ENCODE measurements around the gene DVL2. TPM values are rescaled to one million over a fixed set of nuclear protein-coding genes. Genes with fewer than 3 reads are reported as not detected.

Gene DVL2
- total RNA-seq: 10 to 100 TPM; 49.1 to 53.3 TPM

DNA sequence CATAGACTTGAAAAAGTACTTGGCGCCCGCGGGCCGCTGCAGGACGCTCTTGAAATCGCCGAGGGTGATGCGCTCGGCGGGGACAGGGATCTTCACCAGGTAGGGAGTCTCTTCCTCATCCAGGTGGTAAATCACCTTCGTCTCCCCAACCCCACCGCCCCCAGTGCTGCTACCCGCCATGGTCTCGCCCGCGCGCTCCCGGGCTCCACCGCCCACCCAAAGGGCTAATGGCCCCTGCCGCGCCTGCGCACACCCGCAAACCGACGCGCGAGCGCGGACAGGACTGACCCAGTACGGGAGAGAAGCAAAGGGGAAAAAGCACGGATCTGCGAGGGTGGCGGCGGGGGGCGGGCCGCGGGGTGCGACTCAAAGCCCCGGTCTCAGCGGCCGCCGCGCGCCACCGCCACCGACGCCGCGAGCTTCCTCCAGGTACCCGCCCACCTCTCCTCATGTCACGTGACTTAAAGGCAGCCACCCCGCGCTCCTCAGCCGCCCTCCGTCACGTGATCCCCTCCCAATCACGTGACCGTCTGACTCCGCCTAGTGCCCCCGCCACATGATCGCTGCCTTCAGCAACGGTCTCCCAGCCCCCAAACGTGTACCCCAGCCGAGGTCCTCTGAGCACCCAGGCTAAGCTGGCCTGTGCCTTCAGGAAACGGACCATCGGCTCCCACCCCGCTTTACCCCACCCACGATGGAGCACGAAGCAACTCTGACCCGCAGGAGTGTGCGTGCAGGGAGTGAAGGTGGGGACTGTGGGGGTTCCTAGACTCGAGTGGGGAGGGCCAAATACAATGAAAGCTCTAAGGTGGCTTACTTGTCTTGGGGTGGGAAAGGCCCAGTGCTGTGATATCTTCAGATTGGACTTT, at the start of gene DVL2:
Gene DVL2, minus strand, starts transcription at position 435 of the 869 bp plus-strand sequence. Its CDS starts 255 bp downstream, at position 180.
- peaks cover 42% of the 10 kb centered on the region for H3K36me3 Mint-ChIP-seq (ENCODE audit: low read depth)
- H3K9me3 Mint-ChIP-seq (ENCODE audit: low read depth): no peaks in the 10 kb centered on the region
- no peaks in the 10 kb centered on the region for H3K27me3 Mint-ChIP-seq
- DNase-seq (peak; percentile 97), ATAC-seq (peak; percentile 40)
- peak within 1 kb of the TSS; percentile 97 for H3K4me3 Mint-ChIP-seq
- ChIA-PET CTCF (interaction anchor here (0.6 to 4.0 kb wide), 4 partner anchors 8 to 679 kb away, joined by 3 to 25 read pairs (median 3); partner anchors contain the start of genes ACADVL, DLG4, GABARAP and TP53), POLR2A (interaction anchor here (0.5 to 1.5 kb wide), 3 partner anchors 13 to 187 kb away, joined by 4 to 7 read pairs (median 4); partner anchors contain the start of genes ACADVL and DLG4)
- peak within 1 kb of the TSS; percentile 91 for H3K27ac Mint-ChIP-seq
- H3K4me1 Mint-ChIP-seq: peaks cover 49% of the 10 kb centered on the region
- intact Hi-C loops (cut with DNase I, micrococcal nuclease): loop anchor here (1.0 kb wide), 4 partner anchors 15 to 47 kb away; partner anchors contain the start of genes ACADVL (in 2 of the 2), DLG4 (in 2 of the 2), ELP5 (in 1 of the 2) and SLC2A4 (in 1 of the 2)

DNA sequence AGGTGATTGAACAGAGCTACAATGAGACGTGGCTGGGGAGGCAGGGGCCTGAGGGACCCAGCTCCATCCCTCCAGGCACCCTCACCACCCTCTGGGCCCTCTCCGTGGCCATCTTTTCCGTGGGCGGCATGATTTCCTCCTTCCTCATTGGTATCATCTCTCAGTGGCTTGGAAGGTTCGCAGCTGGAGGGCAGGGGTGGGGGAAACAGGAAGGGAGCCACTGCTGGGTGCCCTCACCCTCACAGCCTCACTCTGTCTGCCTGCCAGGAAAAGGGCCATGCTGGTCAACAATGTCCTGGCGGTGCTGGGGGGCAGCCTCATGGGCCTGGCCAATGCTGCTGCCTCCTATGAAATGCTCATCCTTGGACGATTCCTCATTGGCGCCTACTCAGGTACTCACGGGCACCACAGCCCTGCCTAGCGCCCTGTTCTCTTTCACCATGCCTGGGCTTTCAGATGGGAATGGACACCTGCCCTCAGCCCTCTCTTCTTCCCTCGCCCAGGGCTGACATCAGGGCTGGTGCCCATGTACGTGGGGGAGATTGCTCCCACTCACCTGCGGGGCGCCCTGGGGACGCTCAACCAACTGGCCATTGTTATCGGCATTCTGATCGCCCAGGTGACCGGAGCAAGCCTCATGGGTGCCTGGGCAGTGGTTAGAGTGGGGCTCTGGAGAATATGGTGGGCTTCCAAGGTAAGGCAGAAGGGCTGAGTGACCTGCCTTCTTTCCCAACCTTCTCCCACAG, 49.3 kb upstream of the DVL2 start:
- DNase-seq (no peak), ATAC-seq (no peak)
- CTCF ChIA-PET: interaction anchor here (0.5 to 5.9 kb wide), 7 partner anchors 13 to 851 kb away, joined by 3 to 45 read pairs (median 4); no protein-coding TSS in a partner anchor
- Mint-ChIP-seq H3K36me3 (ENCODE audit: low read depth) (no peaks in the 10 kb centered on the region), H3K9me3 (ENCODE audit: low read depth) (no peaks in the 10 kb centered on the region), H3K27ac (no peak overlapping the region), H3K4me1 (peaks cover 21% of the 10 kb centered on the region), H3K27me3 (peaks cover 17% of the 10 kb centered on the region), H3K4me3 (no peak overlapping the region)
- intact Hi-C loops (cut with DNase I, micrococcal nuclease): no loop called here
- POLR2A ChIA-PET: interaction anchor here (0.6 kb wide), 2 partner anchors 63 to 292 kb away, joined by 3 read pairs; no protein-coding TSS in a partner anchor

DNA sequence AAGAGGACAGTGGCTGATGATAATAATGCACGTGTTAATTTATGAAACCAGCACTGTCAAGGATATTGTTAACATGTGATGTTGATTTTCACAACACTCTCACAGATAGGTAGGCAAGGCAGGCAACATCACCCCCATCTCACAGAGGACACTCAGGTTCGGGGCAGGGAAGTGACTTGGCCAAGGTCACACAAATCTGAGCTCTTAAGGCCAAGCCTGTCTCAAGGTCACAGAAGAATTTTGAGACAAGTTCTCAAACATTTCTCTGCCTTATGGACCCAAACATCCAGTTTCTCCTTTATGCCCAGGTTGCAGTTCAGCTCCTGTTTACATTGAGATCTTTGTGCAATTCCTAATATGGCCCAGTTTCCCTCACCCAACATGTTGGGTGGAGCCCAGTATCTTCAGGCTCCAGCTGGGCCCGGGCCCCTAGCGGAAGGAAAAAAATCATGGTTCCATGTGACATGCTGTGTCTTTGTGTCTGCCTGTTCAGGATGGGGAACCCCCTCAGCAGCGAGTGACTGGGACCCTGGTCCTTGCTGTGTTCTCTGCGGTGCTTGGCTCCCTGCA, 48.5 kb upstream of the DVL2 start:
- POLR2A ChIA-PET: interaction anchor here (0.6 kb wide), 2 partner anchors 176 to 293 kb away, joined by 3 read pairs; no protein-coding TSS in a partner anchor
- intact Hi-C loops (cut with DNase I, micrococcal nuclease): no loop called here
- CTCF ChIA-PET: interaction anchor here (0.5 to 5.9 kb wide), 10 partner anchors 13 to 852 kb away, joined by 3 to 45 read pairs (median 3); partner anchors contain the start of gene PHF23
- Mint-ChIP-seq H3K9me3 (ENCODE audit: low read depth) (no peaks in the 10 kb centered on the region), H3K4me3 (no peak overlapping the region), H3K36me3 (ENCODE audit: low read depth) (no peaks in the 10 kb centered on the region), H3K27ac (no peak overlapping the region), H3K4me1 (peaks cover 21% of the 10 kb centered on the region), H3K27me3 (peaks cover 17% of the 10 kb centered on the region)
- DNase-seq (peak; percentile 28), ATAC-seq (no peak)

DNA sequence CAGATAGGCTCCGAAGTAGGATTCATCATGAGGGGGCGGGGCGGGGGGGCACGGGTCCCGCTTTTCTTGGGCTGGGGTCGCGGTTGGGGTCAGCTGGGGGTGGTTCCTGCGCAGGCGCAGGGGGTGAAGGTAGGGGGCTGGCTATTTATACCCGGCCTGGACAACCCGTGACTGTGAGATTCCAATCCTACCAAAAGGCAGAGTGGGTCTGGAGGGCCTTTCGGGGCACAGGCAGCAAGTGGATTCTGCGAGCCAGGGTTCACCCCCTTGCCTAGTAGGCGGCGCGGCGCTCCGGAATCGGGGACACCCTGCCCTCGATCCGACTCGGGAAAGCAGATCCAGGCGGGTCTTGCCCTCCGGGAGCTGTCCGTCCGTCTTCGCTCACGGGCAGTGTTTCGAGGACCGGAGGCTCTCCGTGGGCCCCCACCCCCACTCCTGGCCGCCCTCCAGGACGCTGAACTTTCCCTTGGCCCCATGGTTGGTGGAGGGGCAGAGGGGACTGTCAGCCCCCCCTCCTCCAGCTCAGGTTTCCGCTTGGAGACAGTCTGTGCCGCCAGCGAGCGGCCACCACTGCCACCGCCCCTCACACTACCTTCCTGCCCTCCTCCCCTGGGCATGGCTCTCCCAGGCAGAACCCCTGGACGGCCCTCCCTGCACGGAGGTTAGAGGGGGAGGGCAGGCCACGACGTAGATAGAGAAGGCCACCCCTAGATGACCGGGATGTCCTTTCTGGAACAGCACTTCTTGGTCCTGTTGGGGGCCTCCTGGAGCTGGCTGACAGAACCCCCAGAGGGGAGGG, 47.8 kb upstream of the DVL2 start:
- Mint-ChIP-seq H3K4me1 (peaks cover 21% of the 10 kb centered on the region), H3K27ac (no peak overlapping the region), H3K9me3 (ENCODE audit: low read depth) (no peaks in the 10 kb centered on the region), H3K36me3 (ENCODE audit: low read depth) (no peaks in the 10 kb centered on the region), H3K27me3 (peaks cover 17% of the 10 kb centered on the region), H3K4me3 (peak overlapping the region; percentile 70)
- POLR2A ChIA-PET: interaction anchor here (0.6 kb wide), 1 partner anchor 177 kb away, joined by 3 read pairs; no protein-coding TSS in a partner anchor
- intact Hi-C loops (cut with DNase I, micrococcal nuclease): loop anchor here (1.0 to 2.0 kb wide), 15 partner anchors 25 to 279 kb away; partner anchors contain the start of genes ACAP1 (in 1 of the 2), DVL2 (in 1 of the 2), EIF5A (in 1 of the 2) and ELP5 (in 1 of the 2)
- peak; percentile 24 for DNase-seq
- CTCF ChIA-PET: interaction anchor here (0.6 to 5.9 kb wide), 10 partner anchors 9 to 482 kb away, joined by 3 to 45 read pairs (median 3); partner anchors contain the start of gene PHF23
- no peak for ATAC-seq

DNA sequence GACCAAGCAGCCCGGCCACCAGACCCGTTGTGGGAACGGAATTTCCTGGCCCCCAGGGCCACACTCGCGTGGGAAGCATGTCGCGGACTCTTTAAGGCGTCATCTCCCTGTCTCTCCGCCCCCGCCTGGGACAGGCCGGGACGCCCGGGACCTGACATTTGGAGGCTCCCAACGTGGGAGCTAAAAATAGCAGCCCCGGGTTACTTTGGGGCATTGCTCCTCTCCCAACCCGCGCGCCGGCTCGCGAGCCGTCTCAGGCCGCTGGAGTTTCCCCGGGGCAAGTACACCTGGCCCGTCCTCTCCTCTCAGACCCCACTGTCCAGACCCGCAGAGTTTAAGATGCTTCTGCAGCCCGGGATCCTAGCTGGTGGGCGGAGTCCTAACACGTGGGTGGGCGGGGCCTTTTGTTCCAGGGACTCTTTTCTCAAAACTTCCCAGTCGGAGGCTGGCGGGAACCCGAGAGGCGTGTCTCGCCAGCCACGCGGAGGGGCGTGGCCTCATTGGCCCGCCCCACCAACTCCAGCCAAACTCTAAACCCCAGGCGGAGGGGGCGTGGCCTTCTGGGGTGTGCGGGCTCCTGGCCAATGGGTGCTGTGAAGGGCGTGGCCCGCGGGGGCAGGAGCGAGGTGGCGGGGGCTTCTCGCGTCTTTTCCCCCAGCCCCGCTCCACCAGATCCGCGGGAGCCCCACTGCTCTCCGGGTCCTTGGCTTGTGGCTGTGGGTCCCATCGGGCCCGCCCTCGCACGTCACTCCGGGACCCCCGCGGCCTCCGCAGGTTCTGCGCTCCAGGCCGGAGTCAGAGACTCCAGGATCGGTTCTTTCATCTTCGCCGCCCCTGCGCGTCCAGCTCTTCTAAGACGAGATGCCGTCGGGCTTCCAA, 47.0 kb upstream of the DVL2 start, which contains the start of gene SLC2A4:
Gene SLC2A4, plus strand, starts transcription at position 645 of the 879 bp plus-strand sequence. Its CDS starts 217 bp downstream, at position 862.
- peaks cover 21% of the 10 kb centered on the region for H3K4me1 Mint-ChIP-seq
- CTCF ChIA-PET: interaction anchor here (0.7 to 5.9 kb wide), 15 partner anchors 10 to 279 kb away, joined by 3 to 45 read pairs (median 3); partner anchors contain the start of genes ACAP1, NEURL4 and NLGN2
- H3K27ac Mint-ChIP-seq: no peak within 1 kb of the TSS
- H3K36me3 Mint-ChIP-seq (ENCODE audit: low read depth): no peaks in the 10 kb centered on the region
- peak; percentile 87 for ATAC-seq
- intact Hi-C loops (cut with DNase I, micrococcal nuclease): loop anchor here (1.0 to 2.0 kb wide), 15 partner anchors 26 to 280 kb away; partner anchors contain the start of genes ACAP1 (in 1 of the 2), DVL2 (in 1 of the 2), EIF5A (in 1 of the 2) and ELP5 (in 1 of the 2)
- no peaks in the 10 kb centered on the region for H3K9me3 Mint-ChIP-seq (ENCODE audit: low read depth)
- H3K4me3 Mint-ChIP-seq: peak within 1 kb of the TSS; percentile 70
- DNase-seq: peak; percentile 96
- POLR2A ChIA-PET: interaction anchor here (0.5 to 1.0 kb wide), 2 partner anchors 17 to 32 kb away, joined by 4 read pairs; no protein-coding TSS in a partner anchor
- peaks cover 17% of the 10 kb centered on the region for H3K27me3 Mint-ChIP-seq

DNA sequence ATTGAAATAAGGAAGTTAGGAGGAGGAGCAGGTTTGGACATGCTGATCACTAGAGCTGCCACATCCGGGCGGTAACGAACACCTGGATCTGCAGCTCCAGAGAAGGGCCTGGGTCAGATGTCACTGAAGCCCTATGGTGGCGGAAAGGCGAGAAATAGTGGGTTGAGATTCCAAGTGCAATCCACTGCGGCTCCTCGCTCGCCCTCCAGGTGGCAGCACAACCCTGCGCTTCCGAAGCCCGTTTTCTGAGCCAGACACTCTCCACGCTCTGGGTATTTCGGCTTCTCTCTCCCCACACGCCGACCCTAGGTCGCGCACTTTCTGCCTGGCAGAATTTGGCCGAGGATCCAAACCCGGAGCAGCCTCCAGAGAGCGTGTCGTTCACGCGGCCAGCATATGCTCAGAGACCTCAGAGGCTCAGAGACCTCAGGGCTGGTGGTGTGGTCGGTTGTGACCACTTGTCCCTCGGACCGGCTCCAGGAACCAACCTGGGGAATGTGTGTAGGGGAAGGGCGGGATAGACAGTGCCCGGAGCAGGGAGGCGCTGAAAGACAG, 46.3 kb upstream of the DVL2 start:
- intact Hi-C loops (cut with DNase I, micrococcal nuclease): loop anchor here (1.0 to 2.0 kb wide), 20 partner anchors 16 to 309 kb away; partner anchors contain the start of genes EIF5A (in 2 of the 2), ACAP1 (in 1 of the 2), DVL2 (in 1 of the 2) and ELP5 (in 1 of the 2)
- Mint-ChIP-seq H3K27me3 (peaks cover 17% of the 10 kb centered on the region), H3K27ac (no peak overlapping the region), H3K36me3 (ENCODE audit: low read depth) (no peaks in the 10 kb centered on the region), H3K9me3 (ENCODE audit: low read depth) (no peaks in the 10 kb centered on the region), H3K4me1 (peaks cover 21% of the 10 kb centered on the region), H3K4me3 (peak overlapping the region; percentile 70)
- CTCF ChIA-PET: interaction anchor here (0.6 to 5.9 kb wide), 17 partner anchors 16 to 935 kb away, joined by 3 to 45 read pairs (median 3); partner anchors contain the start of genes NEURL4 and NLGN2
- DNase-seq (peak; percentile 92), ATAC-seq (peak; percentile 84)
- POLR2A ChIA-PET: interaction anchor here (0.5 to 1.0 kb wide), 2 partner anchors 16 to 33 kb away, joined by 4 read pairs; no protein-coding TSS in a partner anchor

DNA sequence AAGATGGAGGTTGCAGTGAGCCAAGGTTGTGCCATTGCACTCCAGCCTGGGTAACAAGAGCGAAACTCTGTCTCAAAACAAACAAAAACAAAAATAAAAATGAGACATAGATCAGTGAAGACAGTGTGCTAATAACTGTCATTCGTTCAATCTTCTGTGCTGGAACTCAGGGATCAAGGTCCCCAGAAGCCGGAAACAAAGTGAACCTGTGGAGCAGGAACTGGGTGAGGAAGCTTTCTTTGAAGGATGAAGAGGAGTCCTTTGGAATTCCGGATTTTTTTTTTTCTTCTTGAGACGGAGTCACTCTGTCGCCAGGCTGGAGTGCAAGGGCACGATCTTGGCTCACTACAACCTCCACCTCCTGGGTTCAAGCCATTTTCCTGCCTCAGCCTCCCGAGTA, 45.1 kb upstream of the DVL2 start:
- Mint-ChIP-seq H3K9me3 (ENCODE audit: low read depth) (no peaks in the 10 kb centered on the region), H3K4me1 (peaks cover 21% of the 10 kb centered on the region), H3K27me3 (peaks cover 17% of the 10 kb centered on the region), H3K4me3 (no peak overlapping the region), H3K27ac (no peak overlapping the region), H3K36me3 (ENCODE audit: low read depth) (no peaks in the 10 kb centered on the region)
- DNase-seq (no peak), ATAC-seq (no peak)
- ChIA-PET CTCF (interaction anchor here (0.6 to 5.9 kb wide), 2 partner anchors 17 to 26 kb away, joined by 3 to 45 read pairs; no protein-coding TSS in a partner anchor), POLR2A (no interaction called here)
- intact Hi-C loops (cut with DNase I, micrococcal nuclease): no loop called here

DNA sequence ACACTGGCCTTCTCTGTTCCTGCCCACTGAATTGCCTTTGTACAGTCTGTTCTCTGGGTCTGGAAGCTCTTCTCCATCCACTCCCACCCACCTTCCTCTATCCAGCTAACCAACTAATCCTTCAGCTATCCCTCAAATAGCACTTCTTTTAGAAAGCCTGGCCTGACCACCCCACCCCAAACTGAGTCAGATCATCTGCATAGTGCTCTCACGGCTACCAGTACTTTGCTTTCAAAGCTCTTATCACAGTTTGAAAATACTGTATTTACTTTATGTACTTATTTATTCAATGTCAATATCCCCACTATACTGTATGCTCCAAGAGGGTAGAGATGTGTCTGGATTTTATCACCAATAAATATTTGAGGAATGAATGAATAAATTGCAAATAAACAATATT, 32.5 kb upstream of the DVL2 start:
- Mint-ChIP-seq H3K4me3 (no peak overlapping the region), H3K9me3 (ENCODE audit: low read depth) (no peaks in the 10 kb centered on the region), H3K27me3 (peaks cover 24% of the 10 kb centered on the region), H3K27ac (no peak overlapping the region), H3K4me1 (peaks cover 20% of the 10 kb centered on the region), H3K36me3 (ENCODE audit: low read depth) (no peaks in the 10 kb centered on the region)
- POLR2A ChIA-PET: no interaction called here
- intact Hi-C loops (cut with DNase I, micrococcal nuclease): no loop called here
- CTCF ChIA-PET: interaction anchor here (0.9 to 2.1 kb wide), 3 partner anchors 30 to 221 kb away, joined by 3 to 11 read pairs (median 4); no protein-coding TSS in a partner anchor
- no peak for ATAC-seq
- DNase-seq: no peak

DNA sequence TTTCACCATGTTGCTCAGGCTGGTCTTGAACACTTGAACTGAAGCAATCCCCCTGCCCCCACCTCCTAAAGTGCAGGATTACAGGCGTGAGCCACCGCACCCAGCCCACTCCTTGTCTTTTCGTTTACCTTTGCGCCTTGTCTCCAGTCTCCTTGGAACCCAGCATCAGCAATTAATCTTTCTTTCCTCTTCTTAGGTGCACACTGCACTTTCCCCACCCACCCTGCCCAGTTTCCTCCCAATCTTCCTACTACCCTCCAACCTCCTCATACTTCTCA, 29.4 kb upstream of the DVL2 start:
- intact Hi-C loops (cut with DNase I, micrococcal nuclease): loop anchor here in 1 of 2 experiments (5.0 kb wide), 1 partner anchor 34 kb away; no protein-coding TSS in a partner anchor
- Mint-ChIP-seq H3K27me3 (peaks cover 25% of the 10 kb centered on the region), H3K27ac (peak overlapping the region; percentile 59), H3K9me3 (ENCODE audit: low read depth) (no peaks in the 10 kb centered on the region), H3K36me3 (ENCODE audit: low read depth) (peaks cover under 1% of the 10 kb centered on the region), H3K4me3 (peak overlapping the region; percentile 35), H3K4me1 (peaks cover 28% of the 10 kb centered on the region)
- no peak for DNase-seq
- ChIA-PET POLR2A (interaction anchor here (1.0 kb wide), 1 partner anchor 24 kb away, joined by 3 read pairs; the partner anchor contains the start of gene PHF23), CTCF (no interaction called here)
- no peak for ATAC-seq

All from activated CD4-positive, alpha-beta T cell treated with anti-CD3 and anti-CD28 coated beads for 36 hours (primary cell).